Stimulated activated CD8-positive, alpha-beta memory T cell treated with anti-CD3 and anti-CD28 coated beads, Interleukin-4, amount 100 ng/mL, for 48 hours (primary cell): ENCODE results near the gene AP1M2.
A peak's percentile ranks its signal among the peaks of the same experiment; 100 is the strongest.
"Not testable (repeated sequence)": the region's sequence is repeated elsewhere in the genome, so short reads cannot be mapped to it uniquely, and the experiment has no call there.

Experiments
- DNase-seq: peaks from one replicate; pipeline ENCODE4 v3.0.0-alpha.2; 2020

The AP1M2 gene

DNA sequence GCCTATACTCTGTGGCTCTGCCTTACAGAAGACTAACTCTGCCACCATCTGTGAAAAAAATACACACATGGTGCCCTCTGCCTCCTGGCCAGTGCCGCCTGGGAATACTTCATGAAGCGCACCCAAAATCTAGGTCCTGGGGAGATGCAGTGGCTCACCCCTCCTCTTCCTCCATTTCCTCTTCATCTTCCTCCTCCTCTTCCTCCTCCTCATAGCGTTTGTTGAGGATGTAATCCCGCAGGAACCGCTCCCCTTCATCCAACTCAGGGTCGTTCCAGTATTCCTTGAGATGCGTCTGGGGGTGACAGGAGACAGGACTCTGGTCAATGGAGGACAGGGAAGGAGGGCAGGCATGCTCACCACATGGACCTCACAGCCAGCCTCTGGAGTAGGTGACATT is 27.0 kb downstream of the AP1M2 start:
- DNase-seq, result no peak

DNA sequence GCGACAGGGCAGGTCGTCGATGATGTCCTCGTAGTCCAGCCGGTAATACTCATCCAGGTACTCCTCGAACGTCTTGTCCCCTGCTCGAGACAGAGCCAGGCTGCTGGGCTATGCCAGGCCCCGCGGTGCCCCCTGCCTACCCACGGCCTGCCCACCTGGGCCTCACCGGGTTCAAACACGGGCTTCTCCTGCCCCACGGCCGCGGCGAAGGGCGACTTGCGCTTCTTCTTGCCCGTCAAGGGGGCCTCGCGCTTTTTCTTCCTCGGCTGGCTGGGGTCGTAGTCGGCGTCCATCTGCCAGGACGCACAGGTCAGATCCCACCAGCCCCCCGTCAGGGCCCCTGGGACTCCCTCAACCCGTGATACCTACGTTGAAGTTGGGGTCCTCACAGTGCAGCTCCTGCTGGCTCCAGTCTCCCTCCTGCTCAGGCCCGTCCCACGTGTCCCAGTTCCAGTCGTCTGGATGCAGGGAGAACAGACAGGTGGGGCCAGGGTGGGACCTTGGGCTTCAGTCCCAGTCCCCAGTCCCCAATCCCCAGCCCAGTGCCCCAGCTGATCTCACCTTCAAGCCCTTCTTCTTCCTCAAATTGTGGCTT is 29.4 kb downstream of the AP1M2 start:
- no peak for DNase-seq

- no peak for DNase-seq
Observed at GRCh38 chr19:10555610-10555973, 31.5 kb downstream of the AP1M2 start.

GRCh38 chr19:10554760-10555609 is 32.1 kb downstream of the AP1M2 start:
- no peak for DNase-seq

GRCh38 chr19:10553943-10554381 is 33.1 kb downstream of the AP1M2 start:
- peak; percentile 71 for DNase-seq

DNA sequence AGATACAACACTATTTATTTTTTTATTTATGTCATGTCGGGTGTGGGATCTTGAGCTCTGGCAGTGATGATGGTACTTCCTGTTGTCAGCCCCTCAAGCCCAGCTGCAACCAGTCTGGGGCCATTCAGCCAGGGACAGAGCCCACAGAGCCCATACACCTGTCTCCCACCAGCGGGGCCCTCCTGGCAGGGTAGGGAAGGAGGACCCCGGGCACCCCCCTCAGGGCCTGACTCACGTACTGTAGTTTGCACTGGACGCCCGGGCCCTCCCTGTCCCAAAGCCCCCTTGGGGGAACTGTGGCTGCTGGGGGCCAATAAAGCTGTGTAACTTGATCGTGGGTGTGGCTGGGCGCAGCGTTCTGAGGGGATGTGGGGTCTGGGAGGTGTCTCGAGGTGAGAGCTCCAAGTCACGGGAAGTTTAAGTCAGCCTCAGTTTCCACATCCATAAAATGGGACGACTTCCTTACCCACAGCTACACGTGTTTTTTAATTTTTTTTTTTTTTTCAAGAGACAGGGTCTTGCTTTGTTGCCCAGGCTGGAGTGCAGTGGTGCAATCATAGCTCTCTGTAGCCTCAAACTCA is 33.9 kb downstream of the AP1M2 start:
- DNase-seq, result no peak

GRCh38 chr19:10552510-10553053 is 34.5 kb downstream of the AP1M2 start:
- DNase-seq, result peak; percentile 69

DNA sequence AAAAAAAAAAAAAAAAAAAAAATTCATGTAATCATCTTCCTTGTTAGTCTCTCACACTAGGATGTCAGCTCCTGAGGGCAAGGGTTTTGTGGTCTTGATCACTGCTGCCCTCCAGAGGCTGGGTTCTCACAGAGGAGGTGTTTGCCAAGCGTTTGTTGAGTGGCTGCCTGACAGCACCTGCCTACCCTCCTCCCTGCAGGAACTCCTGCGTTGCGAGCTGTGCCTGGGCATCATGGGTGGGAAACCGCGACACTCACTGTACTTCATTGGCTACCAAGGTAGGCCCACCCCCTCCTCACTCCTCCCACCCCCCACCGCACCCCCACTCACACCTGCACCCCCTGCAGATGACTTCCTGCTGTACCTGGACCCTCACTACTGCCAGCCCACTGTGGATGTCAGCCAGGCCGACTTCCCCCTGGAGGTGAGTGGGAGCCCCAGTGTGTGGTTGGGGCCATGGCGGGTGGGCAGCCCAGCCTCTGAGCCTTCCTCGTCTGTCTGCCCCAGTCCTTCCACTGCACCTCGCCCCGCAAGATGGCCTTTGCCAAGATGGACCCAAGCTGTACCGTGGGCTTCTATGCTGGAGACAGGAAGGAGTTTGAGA is 35.3 kb downstream of the AP1M2 start:
- peak; percentile 67 for DNase-seq

DNA sequence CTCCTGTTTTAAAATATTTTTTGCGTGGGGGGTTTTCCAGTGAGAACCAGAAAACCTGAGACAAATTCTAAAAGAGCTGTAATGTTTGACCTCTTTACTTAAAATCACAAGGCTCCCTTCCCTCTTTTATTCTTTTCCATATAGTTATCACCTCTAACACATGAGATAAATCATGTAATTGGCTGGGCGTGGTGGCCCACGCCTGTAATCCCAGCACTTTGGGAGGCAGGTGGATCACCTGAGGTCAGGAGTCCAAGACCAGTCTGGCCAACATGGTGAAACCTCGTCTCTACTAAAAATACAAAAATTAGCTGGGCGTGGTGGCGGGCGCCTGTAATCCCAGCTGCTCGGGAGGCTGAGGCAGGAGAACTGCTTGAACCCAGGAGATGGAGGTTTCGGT is 36.1 kb downstream of the AP1M2 start:
- DNase-seq, result not testable (repeated sequence)

GRCh38 chr19:10550336-10550735 is 36.8 kb downstream of the AP1M2 start:
- no peak for DNase-seq

DNA sequence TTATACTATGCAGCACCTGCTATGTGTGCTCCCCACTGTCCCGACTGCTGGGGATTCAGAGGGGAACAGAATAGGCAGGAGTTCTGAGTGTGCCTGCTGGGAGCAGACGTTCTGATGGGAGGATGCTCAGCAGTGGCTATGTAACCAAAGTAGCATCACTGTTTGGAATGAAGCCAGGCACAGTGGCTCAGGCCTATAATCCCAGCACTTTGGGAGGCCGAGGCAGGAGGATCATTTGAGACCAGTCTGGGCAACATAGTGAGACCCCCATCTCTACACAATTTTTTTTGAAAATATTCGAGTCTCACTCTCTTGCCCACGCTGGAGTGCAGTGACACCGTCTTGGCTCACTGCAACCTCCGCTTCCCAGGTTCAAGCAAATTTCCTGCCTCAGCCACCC is 37.4 kb downstream of the AP1M2 start:
- no peak for DNase-seq

DNA sequence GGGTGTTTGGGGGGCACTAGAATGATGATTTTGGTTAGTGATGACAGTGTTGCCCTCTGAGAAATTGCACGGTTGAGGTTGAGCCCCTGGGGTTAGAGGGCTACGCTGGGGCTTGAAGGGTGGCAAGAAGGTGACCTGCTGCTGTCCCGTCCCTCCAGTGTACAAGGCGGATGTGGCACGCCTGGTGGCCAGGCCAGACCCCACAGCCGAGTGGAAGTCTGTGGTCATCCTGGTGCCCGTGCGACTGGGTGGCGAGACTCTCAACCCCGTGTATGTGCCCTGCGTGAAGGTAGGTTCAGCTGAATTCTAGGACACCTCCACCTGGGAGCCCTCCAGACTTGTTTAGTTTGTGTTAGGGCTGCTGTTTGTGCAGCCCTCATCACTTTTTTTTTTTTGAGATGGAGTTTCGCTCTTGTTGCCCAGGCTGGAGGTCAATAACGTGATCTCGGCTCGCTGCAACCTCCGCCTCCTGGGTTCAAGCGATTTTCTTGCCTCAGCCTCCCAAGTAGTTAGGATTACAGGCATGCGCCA is 38.3 kb downstream of the AP1M2 start:
- no peak for DNase-seq

GRCh38 chr19:10546817-10547216 is 40.3 kb downstream of the AP1M2 start:
- no peak for DNase-seq

GRCh38 chr19:10544753-10545251 is 42.3 kb downstream of the AP1M2 start:
- DNase-seq, result no peak

DNA sequence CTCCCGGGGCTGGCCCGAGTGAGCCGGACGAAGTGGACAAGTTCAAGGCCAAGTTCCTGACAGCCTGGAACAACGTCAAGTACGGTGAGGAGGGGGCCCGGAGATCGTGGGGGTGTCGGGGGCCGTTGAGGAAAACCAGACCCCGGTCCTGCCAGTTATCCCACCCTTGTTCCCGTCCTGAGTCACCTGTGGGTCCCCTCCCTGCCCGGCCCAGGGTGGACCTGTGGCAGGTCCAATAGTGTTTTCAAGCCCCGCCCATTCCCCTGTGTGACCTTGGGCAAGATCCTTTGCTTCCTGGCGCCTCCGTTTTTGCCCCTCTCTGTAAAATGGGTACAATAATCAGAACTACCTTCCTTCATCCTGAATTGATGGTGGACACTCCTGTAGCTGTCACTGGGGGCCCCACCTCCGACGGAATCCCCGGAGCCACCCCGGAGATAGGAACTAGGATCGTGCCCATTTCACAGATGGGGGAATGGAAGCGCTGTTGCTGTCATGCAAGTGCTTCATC is 42.8 kb downstream of the AP1M2 start:
- peak; percentile 51 for DNase-seq

DNA sequence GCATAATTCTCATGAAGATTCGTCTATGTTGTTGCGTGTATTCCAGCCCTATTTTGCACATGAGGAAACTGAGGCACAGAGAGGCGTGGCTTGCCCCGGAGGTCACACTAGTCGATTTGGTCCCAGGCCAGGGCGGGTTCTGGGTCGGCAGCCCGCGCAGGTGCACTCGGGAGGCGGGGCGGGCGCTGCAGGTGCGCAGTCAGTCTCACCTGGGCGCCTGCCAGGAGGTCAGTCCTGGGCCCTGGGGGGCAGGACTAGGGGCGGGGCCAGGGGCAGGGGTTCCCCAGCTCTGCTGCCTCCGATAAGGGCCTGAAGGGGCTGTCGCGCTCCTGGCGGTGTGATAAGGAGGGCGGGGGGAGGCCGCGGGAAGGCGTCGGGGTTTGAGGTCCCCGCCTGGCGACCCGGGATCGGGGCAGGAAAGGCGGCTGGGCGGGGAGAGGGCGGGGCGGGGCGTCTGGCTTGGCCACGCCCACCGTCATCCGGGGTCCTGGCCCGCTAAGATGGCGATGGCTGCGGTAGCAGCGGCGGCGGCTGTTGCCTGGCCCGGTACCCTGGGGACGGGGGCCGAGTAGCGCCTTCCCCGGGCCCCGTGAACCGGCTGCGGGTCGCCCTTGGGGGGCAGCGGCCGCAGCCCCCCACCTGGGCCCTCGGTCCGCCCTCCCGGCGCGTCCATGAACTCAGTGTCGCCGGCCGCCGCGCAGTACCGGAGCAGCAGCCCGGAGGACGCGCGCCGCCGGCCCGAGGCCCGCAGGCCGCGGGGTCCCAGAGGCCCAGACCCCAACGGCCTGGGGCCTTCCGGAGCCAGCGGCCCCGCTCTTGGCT is 43.5 kb downstream of the AP1M2 start, which contains the start of gene ATG4D:
ATG4D (plus strand) TSS at position 485 of the 822 bp plus-strand sequence; CDS start at position 672, 187 bp downstream.
- DNase-seq, result peak; percentile 84

GRCh38 chr19:10543059-10543419 is 44.1 kb downstream of the AP1M2 start:
- DNase-seq, result no peak

GRCh38 chr19:10539016-10539415 is 48.1 kb downstream of the AP1M2 start:
- DNase-seq, result not testable (repeated sequence)

DNA sequence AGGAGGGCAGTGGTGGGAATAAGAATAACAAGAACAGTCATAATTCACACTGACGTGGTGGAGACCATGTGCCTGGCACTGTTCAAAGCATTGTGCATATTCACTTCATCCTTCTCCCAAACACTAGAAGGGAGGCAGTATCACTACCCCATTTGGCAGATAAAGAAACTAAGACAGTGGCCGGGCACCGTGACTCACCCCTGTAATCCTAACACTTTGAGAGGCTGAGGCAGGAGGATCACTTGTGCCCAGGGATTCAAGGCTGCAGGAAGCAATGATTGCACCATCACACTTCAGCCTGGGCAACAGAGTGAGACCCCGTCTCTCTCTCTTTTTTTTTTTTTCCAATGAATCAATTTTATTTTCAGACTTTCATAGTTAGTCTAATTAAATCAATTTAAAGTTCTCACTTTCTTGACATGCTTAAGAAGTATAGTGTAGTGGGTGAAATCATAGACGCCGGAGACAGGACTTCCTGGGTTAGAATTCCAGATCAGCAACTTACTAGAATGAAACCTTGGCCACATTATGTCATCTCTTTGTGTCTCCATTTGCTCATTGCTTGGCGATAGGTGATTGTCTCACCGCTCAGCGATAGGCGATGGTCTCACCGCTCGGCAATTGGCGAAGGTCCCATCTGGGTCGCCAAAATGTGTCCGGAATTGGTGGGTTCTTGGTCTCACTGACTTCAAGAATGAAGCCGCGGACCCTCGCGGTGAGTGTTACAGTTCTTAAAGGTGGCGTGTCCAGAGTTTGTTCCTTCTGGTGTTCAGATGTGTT is 48.7 kb downstream of the AP1M2 start:
- no peak for DNase-seq

GRCh38 chr19:10537668-10538067 is 49.4 kb downstream of the AP1M2 start:
- no peak for DNase-seq

DNA sequence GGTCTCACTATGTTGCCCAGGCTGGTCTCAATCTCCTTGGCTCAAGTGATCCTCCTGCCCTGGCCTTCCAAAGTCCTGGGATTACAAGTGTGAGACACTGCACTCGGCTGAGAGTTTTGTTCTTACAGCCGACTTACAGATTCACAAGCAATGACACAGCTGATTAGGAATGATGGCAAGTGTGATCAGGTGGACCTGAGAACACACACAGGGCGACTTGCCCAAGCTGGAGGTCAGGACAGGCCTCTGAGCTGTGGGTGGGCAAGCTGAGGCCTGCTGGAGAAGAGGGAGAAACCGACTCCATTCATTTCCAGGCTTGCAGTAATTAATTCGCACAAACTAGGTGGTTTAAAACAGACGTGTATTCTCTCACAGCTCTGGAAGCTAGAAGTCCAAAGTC is 51.5 kb downstream of the AP1M2 start:
- DNase-seq, result no peak
